Tibial artery (tissue), 4 donors: ENCODE measurements around the gene TMEM231.

Experiments
- DNase-seq, 2 donors: peaks; one replicate each; pipeline ENCODE4 v3.0.0-alpha.2; 2019
- H3K27ac ChIP-seq, 2 donors: fragments of 200-600 bp; sonication (generic) in 1 of 2; 1 replicate in 1 of 2; 2 replicates in 1 of 2; pipeline ENCODE4 v1.5.1; 2018 to 2019; ENCODE audit warnings: mild to moderate bottlenecking in 1 of 2
- H3K27me3 ChIP-seq, 2 donors: fragments of 200-600 bp; sonication (generic) in 1 of 2; one replicate each; pipeline versions ENCODE4 v1.5.1 to v1.6.0; 2016 to 2019
- H3K36me3 ChIP-seq, 3 donors: fragments of 200-600 bp; sonication (generic) in 2 of 3; one replicate each; pipeline ENCODE4 v1.5.1; 2016 to 2019; ENCODE audit warnings: mild to moderate bottlenecking in 2 of 3
- H3K4me1 ChIP-seq, 4 donors: fragments of 200-600 bp; sonication (generic) in 2 of 4; 1 replicate in 3 of 4; 2 replicates in 1 of 4; pipeline ENCODE4 v1.5.1; 2016 to 2019
- H3K4me3 ChIP-seq, 2 donors: fragments of 200-600 bp; sonication (generic) in 1 of 2; 1 replicate in 1 of 2; 2 replicates in 1 of 2; pipeline ENCODE4 v1.5.1; 2018 to 2019; ENCODE audit warnings: mild to moderate bottlenecking in 2 of 2
- H3K9me3 ChIP-seq, 3 donors: fragments of 200-600 bp; sonication (generic) in 1 of 3; one replicate each; pipeline ENCODE4 v1.5.1; 2016 to 2019
- intact Hi-C: fragments of 100-400 bp; cut with DNase I; formaldehyde crosslinking; loops from one replicate; pipeline ENCODE4 v1.15.0; 2023; ENCODE audit warnings: low total_unique reads
- TF ChIP-seq, protein P1 (sequence below), 2 experiments: fragments of 200-600 bp in 1 of 2; fragments of 450-650 bp in 1 of 2; IDR thresholded peaks; one replicate each; pipeline ENCODE4 v1.5.1; 2017 to 2019; ENCODE audit warnings: antibody characterized with exemption in 2 of 2, mild to moderate bottlenecking in 1 of 2, moderate library complexity in 1 of 2

TMEM231 gene

DNA sequence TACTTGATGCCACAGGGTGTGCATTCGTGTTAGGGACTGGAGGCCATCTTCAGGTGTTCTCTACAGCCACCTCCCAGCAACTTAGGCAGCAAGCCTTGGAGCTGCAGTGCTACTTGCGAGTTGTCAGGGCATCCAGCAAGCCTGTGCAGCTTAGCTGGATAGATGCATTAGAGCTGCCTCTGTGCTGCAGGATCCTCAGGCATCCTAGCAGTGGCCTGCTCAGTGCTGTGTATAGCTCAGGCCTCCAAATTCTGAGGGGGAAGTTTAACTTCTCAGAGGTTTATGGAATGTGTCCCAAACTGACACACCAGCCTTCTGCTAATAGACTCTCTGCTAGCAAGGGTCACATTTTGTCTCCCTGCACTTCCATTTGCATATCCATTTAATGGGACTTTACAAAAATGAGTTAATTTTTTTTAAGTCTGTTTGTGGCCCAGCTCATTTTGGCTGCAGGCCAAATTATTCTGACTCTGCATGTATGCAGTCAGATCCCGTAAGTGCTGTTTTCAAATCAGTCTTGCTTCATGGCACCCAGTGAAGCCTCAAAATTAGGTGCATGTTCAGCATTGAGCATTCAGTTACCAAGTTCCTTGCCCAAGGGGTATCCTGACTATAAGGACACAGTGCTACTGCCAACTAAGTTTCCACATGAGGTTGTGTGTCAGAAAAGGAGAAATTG is 17.0 kb upstream of the TMEM231 start:
- Histone ChIP-seq H3K27me3 (no peaks in the 10 kb centered on the region), H3K4me1 (peaks cover 0 to 52% (median 30%) of the 10 kb centered on the region in 4 donors), H3K9me3 (no peaks in the 10 kb centered on the region), H3K27ac (no peak overlapping the region), H3K4me3 (no peak overlapping the region), H3K36me3 (peaks cover 75 to 98% (median 89%) of the 10 kb centered on the region in 3 donors)
- no peak for DNase-seq
- intact Hi-C loops = no loop called here
- TF ChIP-seq, protein P1, sequence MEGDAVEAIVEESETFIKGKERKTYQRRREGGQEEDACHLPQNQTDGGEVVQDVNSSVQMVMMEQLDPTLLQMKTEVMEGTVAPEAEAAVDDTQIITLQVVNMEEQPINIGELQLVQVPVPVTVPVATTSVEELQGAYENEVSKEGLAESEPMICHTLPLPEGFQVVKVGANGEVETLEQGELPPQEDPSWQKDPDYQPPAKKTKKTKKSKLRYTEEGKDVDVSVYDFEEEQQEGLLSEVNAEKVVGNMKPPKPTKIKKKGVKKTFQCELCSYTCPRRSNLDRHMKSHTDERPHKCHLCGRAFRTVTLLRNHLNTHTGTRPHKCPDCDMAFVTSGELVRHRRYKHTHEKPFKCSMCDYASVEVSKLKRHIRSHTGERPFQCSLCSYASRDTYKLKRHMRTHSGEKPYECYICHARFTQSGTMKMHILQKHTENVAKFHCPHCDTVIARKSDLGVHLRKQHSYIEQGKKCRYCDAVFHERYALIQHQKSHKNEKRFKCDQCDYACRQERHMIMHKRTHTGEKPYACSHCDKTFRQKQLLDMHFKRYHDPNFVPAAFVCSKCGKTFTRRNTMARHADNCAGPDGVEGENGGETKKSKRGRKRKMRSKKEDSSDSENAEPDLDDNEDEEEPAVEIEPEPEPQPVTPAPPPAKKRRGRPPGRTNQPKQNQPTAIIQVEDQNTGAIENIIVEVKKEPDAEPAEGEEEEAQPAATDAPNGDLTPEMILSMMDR (IDR thresholded peaks at IDR 0.05) = no peak

DNA sequence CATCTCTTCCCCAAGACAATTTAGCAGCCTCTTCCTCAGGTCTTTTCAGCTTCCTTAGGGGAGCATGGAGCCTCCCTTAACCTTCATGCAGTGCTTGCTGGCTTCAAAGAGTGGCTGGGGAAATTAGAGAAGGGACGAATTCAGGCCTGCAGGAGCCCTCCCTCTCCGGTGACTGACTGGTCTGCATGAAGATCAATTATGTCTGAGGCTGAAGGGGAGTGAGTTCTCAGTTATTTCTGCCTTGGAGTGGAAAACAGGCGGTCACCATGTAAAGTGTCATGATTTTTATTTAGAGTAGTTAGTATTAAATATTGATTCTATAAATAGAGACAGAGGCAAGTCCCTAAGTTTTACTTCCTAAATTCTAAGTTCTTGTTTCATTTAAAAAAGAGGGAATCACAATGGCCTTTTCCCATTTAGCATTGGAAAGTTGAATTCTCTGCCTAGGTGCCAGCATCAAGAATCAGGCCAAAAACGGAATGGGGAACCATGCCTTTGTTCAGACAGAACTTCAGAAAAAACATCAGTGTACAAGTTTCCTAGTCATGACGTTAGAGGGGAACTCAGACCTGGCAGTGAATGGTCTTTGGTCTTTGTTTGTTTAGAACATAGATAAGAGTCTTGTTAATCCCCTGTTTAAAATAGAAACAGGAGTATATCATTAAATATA is 14.5 kb upstream of the TMEM231 start:
- TF ChIP-seq, protein P1 (IDR thresholded peaks at IDR 0.05) = no peak
- H3K36me3 ChIP-seq = peaks cover 61 to 80% (median 71%) of the 10 kb centered on the region in 3 donors
- intact Hi-C loops = no loop called here
- H3K4me3 ChIP-seq = no peak overlapping the region
- H3K27me3 ChIP-seq = no peaks in the 10 kb centered on the region
- H3K9me3 ChIP-seq = no peaks in the 10 kb centered on the region
- peaks cover 0 to 68% (median 43%) of the 10 kb centered on the region in 4 donors for H3K4me1 ChIP-seq
- DNase-seq = no peak
- H3K27ac ChIP-seq = no peak overlapping the region

DNA sequence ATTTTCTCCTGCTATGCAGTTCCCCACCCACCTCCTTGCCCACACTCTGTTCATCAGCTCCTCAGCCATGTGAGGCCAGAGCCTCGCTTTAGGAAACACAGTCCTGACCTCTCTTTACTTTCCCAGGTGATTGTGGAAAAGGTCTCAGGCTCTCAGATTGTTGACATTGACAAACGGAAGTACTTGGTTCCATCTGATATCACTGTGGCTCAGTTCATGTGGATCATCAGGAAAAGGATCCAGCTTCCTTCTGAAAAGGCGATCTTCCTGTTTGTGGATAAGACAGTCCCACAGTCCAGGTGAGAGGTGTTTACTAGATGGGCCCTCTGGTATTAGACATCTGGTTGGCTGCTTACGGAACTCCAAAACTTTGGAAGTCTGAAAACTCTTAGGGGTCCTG is 11.9 kb upstream of the TMEM231 start:
- no peaks in the 10 kb centered on the region for H3K9me3 ChIP-seq
- no peak overlapping the region for H3K27ac ChIP-seq
- intact Hi-C loops = loop anchor here (2.0 kb wide), 1 partner anchor 55 kb away; the partner anchor contains the start of gene ADAT1
- peak overlapping the region in 1 of 2 donors; percentile 96 for H3K4me3 ChIP-seq
- TF ChIP-seq, protein P1 (IDR thresholded peaks at IDR 0.05) = no peak
- H3K27me3 ChIP-seq = no peaks in the 10 kb centered on the region
- H3K4me1 ChIP-seq = peaks cover 0 to 69% (median 43%) of the 10 kb centered on the region in 4 donors
- peaks cover 47 to 54% (median 48%) of the 10 kb centered on the region in 3 donors for H3K36me3 ChIP-seq
- DNase-seq = no peak

DNA sequence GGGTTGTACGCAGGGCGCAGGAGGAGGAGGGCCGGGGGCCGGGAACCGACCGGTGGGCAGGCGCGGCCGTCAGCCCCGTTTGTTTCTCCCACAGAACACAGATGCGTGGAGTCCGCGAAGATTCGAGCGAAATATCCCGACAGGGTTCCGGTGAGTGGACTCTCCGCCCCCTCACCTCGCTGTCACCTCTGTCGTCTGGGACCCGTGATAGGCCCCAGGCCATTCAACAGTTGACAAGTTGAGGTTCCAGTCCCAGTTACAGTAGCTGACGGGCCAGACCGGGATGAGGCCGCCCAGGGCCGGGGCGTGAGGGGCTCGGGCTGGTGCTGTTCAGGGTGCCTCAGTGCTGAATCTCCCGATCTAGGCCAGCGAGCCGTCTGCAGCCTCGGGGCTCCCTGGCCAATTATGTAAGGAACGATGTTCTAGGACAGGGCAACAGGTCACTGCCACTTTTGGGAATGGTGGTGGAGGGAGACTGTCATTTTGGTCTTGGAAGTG is 10.8 kb upstream of the TMEM231 start:
- Histone ChIP-seq H3K9me3 (no peaks in the 10 kb centered on the region), H3K27me3 (no peaks in the 10 kb centered on the region), H3K4me3 (peak overlapping the region; percentile 77 to 96), H3K27ac (peak overlapping the region; percentile 77 to 82), H3K4me1 (peaks cover 0 to 60% (median 39%) of the 10 kb centered on the region in 4 donors), H3K36me3 (peaks cover 36 to 43% (median 37%) of the 10 kb centered on the region in 3 donors)
- TF ChIP-seq, protein P1 (IDR thresholded peaks at IDR 0.05) = no peak
- intact Hi-C loops = loop anchor here (2.0 kb wide), 1 partner anchor 56 kb away; the partner anchor contains the start of gene ADAT1
- DNase-seq = no peak

DNA sequence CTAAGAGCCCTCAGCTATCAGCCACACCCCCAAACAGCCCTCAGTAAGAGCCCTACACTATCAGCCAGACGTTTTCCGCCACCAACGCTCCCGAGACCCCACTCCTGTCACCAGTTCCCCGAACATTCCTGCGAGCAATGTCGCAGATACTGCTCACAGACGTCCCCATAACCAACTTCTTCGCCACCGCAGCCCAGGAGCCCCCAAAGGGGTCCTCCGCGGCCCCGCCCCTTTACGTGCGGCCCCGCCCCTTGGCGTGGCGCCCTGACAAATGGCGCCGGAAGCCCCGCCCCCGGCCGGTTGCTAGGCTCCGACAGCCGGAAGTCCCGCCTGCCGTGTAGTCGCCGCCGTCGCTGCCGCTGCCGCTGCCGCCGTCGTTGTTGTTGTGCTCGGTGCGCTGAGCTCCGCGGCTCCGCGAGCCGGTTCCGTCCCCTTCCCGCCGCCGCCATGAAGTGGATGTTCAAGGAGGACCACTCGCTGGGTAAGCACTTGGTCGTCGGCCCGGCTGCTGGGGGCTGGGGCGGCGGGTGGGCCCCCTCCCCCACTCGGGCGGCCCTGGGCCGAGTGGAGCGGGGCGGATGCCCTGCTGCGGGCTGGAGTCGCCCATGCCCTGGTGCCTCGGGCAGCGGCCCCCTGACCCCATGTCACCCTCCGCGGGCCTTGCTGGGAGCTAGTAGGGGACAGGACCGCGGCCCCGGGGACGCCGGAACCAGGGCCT is 10.1 kb upstream of the TMEM231 start, which contains the start of gene GABARAPL2:
TSS of gene GABARAPL2 (plus strand) at position 340 of the 718 bp plus-strand sequence. CDS start at position 448, 108 bp downstream.
- Histone ChIP-seq H3K27me3 (no peaks in the 10 kb centered on the region), H3K4me1 (peaks cover 0 to 54% (median 38%) of the 10 kb centered on the region in 4 donors), H3K36me3 (peaks cover 30 to 36% (median 31%) of the 10 kb centered on the region in 3 donors), H3K4me3 (peak within 1 kb of the TSS; percentile 77 to 96), H3K9me3 (no peaks in the 10 kb centered on the region), H3K27ac (peak within 1 kb of the TSS; percentile 77 to 82)
- DNase-seq = peak; percentile 71 to 88
- intact Hi-C loops = loop anchor here (2.0 kb wide), 1 partner anchor 57 kb away; the partner anchor contains the start of gene ADAT1
- TF ChIP-seq, protein P1 (IDR thresholded peaks at IDR 0.05) = no peak
